DMS 273 treated with DMSO at 0.1 percent for 48 hours (cell line): ENCODE results near the gene ANTXR1.

Experiments
- DNase-seq: peaks from one replicate; lab custom pipeline; 2025; lab: John Stamatoyannopoulos, UW

Gene ANTXR1

GRCh38 chr2:69074918-69075317, 61.9 kb downstream of the ANTXR1 start:
- DNase-seq, result no peak

- DNase-seq, result no peak
Observed at GRCh38 chr2:69075486-69075885, 62.5 kb downstream of the ANTXR1 start.

GRCh38 chr2:69076601-69077000, 63.6 kb downstream of the ANTXR1 start:
- DNase-seq, result no peak

- DNase-seq, result no peak
Observed at GRCh38 chr2:69077252-69077950, 64.4 kb downstream of the ANTXR1 start.

GRCh38 chr2:69080071-69080470, 67.1 kb downstream of the ANTXR1 start:
- DNase-seq, result no peak

- no peak for DNase-seq
Observed at GRCh38 chr2:69081001-69081580, 68.1 kb downstream of the ANTXR1 start.

- no peak for DNase-seq
Observed at GRCh38 chr2:69081757-69082156, 68.8 kb downstream of the ANTXR1 start.

GRCh38 chr2:69082430-69082997, 69.5 kb downstream of the ANTXR1 start:
- no peak for DNase-seq

GRCh38 chr2:69083235-69083748, 70.3 kb downstream of the ANTXR1 start:
- no peak for DNase-seq

- DNase-seq, result no peak
Observed at GRCh38 chr2:69084492-69084891, 71.5 kb downstream of the ANTXR1 start.

GRCh38 chr2:69086466-69086865, 73.5 kb downstream of the ANTXR1 start:
- no peak for DNase-seq

GRCh38 chr2:69087211-69087911, 74.4 kb downstream of the ANTXR1 start:
- DNase-seq, result no peak

GRCh38 chr2:69087912-69088240, 74.9 kb downstream of the ANTXR1 start:
- no peak for DNase-seq

GRCh38 chr2:69088466-69088865, 75.5 kb downstream of the ANTXR1 start:
- no peak for DNase-seq

GRCh38 chr2:69089266-69089665, 76.3 kb downstream of the ANTXR1 start:
- no peak for DNase-seq

- DNase-seq, result no peak
Observed at GRCh38 chr2:69089998-69090397, 77.0 kb downstream of the ANTXR1 start.

- DNase-seq, result no peak
Observed at GRCh38 chr2:69090820-69091219, 77.8 kb downstream of the ANTXR1 start.

- DNase-seq, result no peak
Observed at GRCh38 chr2:69092857-69093256, 79.9 kb downstream of the ANTXR1 start.

GRCh38 chr2:69095305-69095704, 82.3 kb downstream of the ANTXR1 start:
- no peak for DNase-seq

- DNase-seq, result no peak
Observed at GRCh38 chr2:69096326-69097095, 83.5 kb downstream of the ANTXR1 start.

GRCh38 chr2:69097148-69097610, 84.2 kb downstream of the ANTXR1 start:
- no peak for DNase-seq
